ENCODE data around the gene CDC40. TPM values are rescaled to one million over a fixed set of nuclear protein-coding genes. Genes with fewer than 3 reads are reported as not detected.
"Not testable (repeated sequence)": the region's sequence is repeated elsewhere in the genome, so short reads cannot be mapped to it uniquely, and the experiment has no call there.

Gene CDC40
- total and polyA plus RNA-seq, 2 donors (not counting 1 experiment from before 2014, with no cell fraction given), result 21.5 to 22.1 TPM

GRCh38 chr6:110271732-110272022, 91.5 kb downstream of the CDC40 start:
- Histone ChIP-seq H3K9ac (ENCODE audit: insufficient read depth, low read length) (no peak overlapping the region), H3K27ac (ENCODE audit: insufficient read depth, low read length) (no peak overlapping the region), H3K79me2 (ENCODE audit: control insufficient read depth, insufficient read depth, low read length) (no peaks in the 10 kb centered on the region), H3K4me2 (ENCODE audit: extremely low read depth, insufficient read depth, low read length) (no peak overlapping the region), H4K20me1 (ENCODE audit: control insufficient read depth, extremely low read depth, insufficient read depth, low read length) (no peaks in the 10 kb centered on the region), H3K4me3 (replicated peaks in 1 of 4; ENCODE audit: control extremely low read depth in 1 of 4, insufficient read depth in 1 of 4, low read depth in 3 of 4, low read length in 4 of 4) (no peak overlapping the region), H3K9me3 (ENCODE audit: control insufficient read depth, insufficient read depth, low read depth, low read length) (no peaks in the 10 kb centered on the region), H2AFZ (ENCODE audit: low read length) (no peak overlapping the region), H3K36me3 (ENCODE audit: control insufficient read depth, insufficient read depth, low read length) (no peaks in the 10 kb centered on the region), H3K4me1 (ENCODE audit: control insufficient read depth, extremely low read depth, insufficient read depth, low read length) (no peaks in the 10 kb centered on the region), H3K27me3 (ENCODE audit: control insufficient read depth, insufficient read depth, low read length) (no peaks in the 10 kb centered on the region)
- DNase-seq (ENCODE audit: low read depth in 2 of 2), result no peak
- TF ChIP-seq CTCF (conservative IDR thresholded peaks at IDR 0.05 in 1 of 2, IDR thresholded peaks at IDR 0.05 in 1 of 2; ENCODE audit: low read depth in 1 of 2, low read length in 2 of 2) (no peak), EZH2 (IDR thresholded peaks at IDR 0.05; ENCODE audit: low read length, missing control alignments) (no peak)

GRCh38 chr6:110272781-110273180, 92.6 kb downstream of the CDC40 start:
- H4K20me1 ChIP-seq (ENCODE audit: control insufficient read depth, extremely low read depth, insufficient read depth, low read length); H3K4me1 ChIP-seq (ENCODE audit: control insufficient read depth, extremely low read depth, insufficient read depth, low read length); H3K4me2 ChIP-seq (ENCODE audit: extremely low read depth, insufficient read depth, low read length); H3K27ac ChIP-seq (ENCODE audit: insufficient read depth, low read length); H3K9ac ChIP-seq (ENCODE audit: insufficient read depth, low read length); H3K36me3 ChIP-seq (ENCODE audit: control insufficient read depth, insufficient read depth, low read length); DNase-seq (ENCODE audit: low read depth in 2 of 2); H3K4me3 ChIP-seq (replicated peaks in 1 of 4; ENCODE audit: control extremely low read depth in 1 of 4, insufficient read depth in 1 of 4, low read depth in 3 of 4, low read length in 4 of 4); H3K9me3 ChIP-seq (ENCODE audit: control insufficient read depth, insufficient read depth, low read depth, low read length); H2AFZ ChIP-seq (ENCODE audit: low read length); H3K27me3 ChIP-seq (ENCODE audit: control insufficient read depth, insufficient read depth, low read length); H3K79me2 ChIP-seq (ENCODE audit: control insufficient read depth, insufficient read depth, low read length): not testable (repeated sequence)

- H3K9ac ChIP-seq (ENCODE audit: insufficient read depth, low read length), result no peak overlapping the region
- H3K79me2 ChIP-seq (ENCODE audit: control insufficient read depth, insufficient read depth, low read length), result no peaks in the 10 kb centered on the region
- H3K27ac ChIP-seq (ENCODE audit: insufficient read depth, low read length), result no peak overlapping the region
- H3K9me3 ChIP-seq (ENCODE audit: control insufficient read depth, insufficient read depth, low read depth, low read length), result no peaks in the 10 kb centered on the region
- no peak overlapping the region for H3K4me3 ChIP-seq (replicated peaks in 1 of 4; ENCODE audit: control extremely low read depth in 1 of 4, insufficient read depth in 1 of 4, low read depth in 3 of 4, low read length in 4 of 4)
- no peaks in the 10 kb centered on the region for H3K27me3 ChIP-seq (ENCODE audit: control insufficient read depth, insufficient read depth, low read length)
- TF ChIP-seq EZH2 (IDR thresholded peaks at IDR 0.05; ENCODE audit: low read length, missing control alignments) (no peak), CTCF (conservative IDR thresholded peaks at IDR 0.05 in 1 of 2, IDR thresholded peaks at IDR 0.05 in 1 of 2; ENCODE audit: low read depth in 1 of 2, low read length in 2 of 2) (no peak)
- no peak overlapping the region for H3K4me2 ChIP-seq (ENCODE audit: extremely low read depth, insufficient read depth, low read length)
- DNase-seq (ENCODE audit: low read depth in 2 of 2), result no peak
- H2AFZ ChIP-seq (ENCODE audit: low read length), result no peak overlapping the region
- H3K36me3 ChIP-seq (ENCODE audit: control insufficient read depth, insufficient read depth, low read length), result no peaks in the 10 kb centered on the region
- no peaks in the 10 kb centered on the region for H4K20me1 ChIP-seq (ENCODE audit: control insufficient read depth, extremely low read depth, insufficient read depth, low read length)
- H3K4me1 ChIP-seq (ENCODE audit: control insufficient read depth, extremely low read depth, insufficient read depth, low read length), result no peaks in the 10 kb centered on the region
These were observed 97.0 kb downstream of the CDC40 start for GRCh38 chr6:110277100-110277665.

Other genes with a start within 250 kb of the CDC40 start
- gene GPR6, start 202.1 kb upstream of the CDC40 start, total RNA-seq, result not detected in 2 replicates
- gene GPR6, start 202.1 kb upstream of the CDC40 start, polyA plus RNA-seq, result not detected in 2 replicates
- gene WASF1, start 757 bp upstream of the CDC40 start, total RNA-seq, result 8.5 and 13.2 TPM in 2 replicates
- gene WASF1, start 757 bp upstream of the CDC40 start, polyA plus RNA-seq, result 28.2 and 37.7 TPM in 2 replicates
- 2.6 TPM in 2 replicates for gene METTL24, start 177.9 kb downstream of the CDC40 start, total RNA-seq
- gene METTL24, start 177.9 kb downstream of the CDC40 start, polyA plus RNA-seq, result 0.05 and 0.18 TPM in 2 replicates
- gene DDO, start 235.1 kb downstream of the CDC40 start, total RNA-seq, result 8.7 and 12.2 TPM in 2 replicates
- gene DDO, start 235.1 kb downstream of the CDC40 start, polyA plus RNA-seq, result 1.3 and 3.9 TPM in 2 replicates

Measured in fibroblast of lung (primary cell).